Panc1 (cell line): Measurements from ENCODE around the gene ROS1. TPM values are rescaled to one million over a fixed set of nuclear protein-coding genes. Genes with fewer than 3 reads are reported as not detected.

Experiments used
- ATAC-seq: fragments of 200-7000 bp; cut with Tn5 transposase; 2 replicates; pipeline ENCODE4 v1.9.1; 2020; ENCODE audit warnings: mild to moderate bottlenecking, moderate library complexity
- BruUV-seq: library from RNA; stranded (reverse); fragments of 400-500 nt; replicated peaks from 2 replicates; lab custom pipeline; 2021; lab: Mats Ljungman, UMichigan
- CTCF ChIA-PET: fragments of 300-600 bp; sonication (Branson Sonifier 250); formaldehyde crosslinking; loops from one replicate; lab custom pipeline; 2022; ENCODE audit warnings: antibody characterized with exemption; lab: Charles Lee
- POLR2A ChIA-PET: fragments of 300-600 bp; sonication (Branson Sonifier 250); formaldehyde crosslinking; loops from one replicate; lab custom pipeline; 2022; ENCODE audit warnings: antibody characterized with exemption; lab: Charles Lee
- DNase-seq: peaks from one replicate; pipeline ENCODE4 v3.0.0-alpha.2; 2010; ENCODE audit warnings: low read depth, low spot score
- H3K27ac ChIP-seq: 2 replicates; pipeline ENCODE4 v1.5.1; 2011; ENCODE audit warnings: mild to moderate bottlenecking, low read length, inconsistent platforms
- H3K27me3 ChIP-seq: fragments of 200-500 bp; sonication (Bioruptor generic); 2 replicates; pipeline ENCODE4 v1.6.0; 2014; ENCODE audit warnings: low read length, inconsistent platforms; ENCODE audit not compliant: control insufficient read depth, insufficient read depth
- H3K36me3 ChIP-seq: fragments of 200-500 bp; sonication (Bioruptor generic); 2 replicates; pipeline ENCODE4 v1.5.1; 2014; ENCODE audit warnings: inconsistent platforms, mild to moderate bottlenecking, low read length, moderate library complexity; ENCODE audit not compliant: control insufficient read depth, insufficient read depth
- H3K4me1 ChIP-seq: 2 replicates; pipeline ENCODE4 v1.5.1; 2011; ENCODE audit warnings: inconsistent platforms, mild to moderate bottlenecking, low read length, moderate library complexity; ENCODE audit not compliant: control insufficient read depth, insufficient read depth
- H3K4me3 ChIP-seq, 2 experiments: 2 replicates each; pipeline ENCODE4 v1.5.1; 2011 to 2012; ENCODE audit warnings: low read depth in 2 of 2, low read length in 2 of 2, mild to moderate bottlenecking in 2 of 2, inconsistent platforms in 1 of 2, moderate library complexity in 1 of 2
- H3K9me3 ChIP-seq: fragments of 200-500 bp; sonication (Bioruptor generic); 2 replicates; pipeline ENCODE4 v1.5.1; 2014; ENCODE audit warnings: low read depth, mild to moderate bottlenecking, inconsistent platforms, low read length, moderate library complexity; ENCODE audit not compliant: control insufficient read depth, insufficient read depth
- CTCF ChIP-seq: fragments of 450-650 bp; IDR thresholded peaks from 2 replicates; pipeline ENCODE4 v1.5.1; 2017; ENCODE audit warnings: mild to moderate bottlenecking
- POLR2AphosphoS5 ChIP-seq: IDR thresholded peaks from 2 replicates; pipeline ENCODE4 v1.6.1; 2012; ENCODE audit warnings: mild to moderate bottlenecking, low read depth, low read length, moderate library complexity
- REST ChIP-seq, 2 experiments: IDR thresholded peaks; 2 replicates each; pipeline ENCODE4 v1.6.1; 2011 to 2012; ENCODE audit warnings: low read depth in 2 of 2, control low read depth in 1 of 2, low read length in 1 of 2, mild to moderate bottlenecking in 1 of 2, moderate library complexity in 1 of 2; ENCODE audit not compliant: insufficient read depth in 1 of 2
- SIN3A ChIP-seq: IDR thresholded peaks from 2 replicates; pipeline ENCODE4 v1.6.1; 2012; ENCODE audit warnings: low read depth, mild to moderate bottlenecking, low read length, moderate library complexity, borderline replicate concordance; ENCODE audit not compliant: insufficient read depth
- TCF7L2 ChIP-seq: IDR thresholded peaks from 2 replicates; pipeline ENCODE4 v1.6.1; 2011; ENCODE audit warnings: mild to moderate bottlenecking, low read depth, low read length, inconsistent platforms
- in situ Hi-C: cut with HindIII; loops from 2 replicates; pipeline ENCODE4 v1.10.0; 2016; ENCODE audit warnings: low sequenced_read_pairs, low pct_unique_long_range_greater_than_20kb
- intact Hi-C: fragments of 100-400 bp; cut with micrococcal nuclease; formaldehyde crosslinking; loops from one replicate; pipeline ENCODE4 v1.10.0; 2022; ENCODE audit not compliant: unreplicated experiment
- total RNA-seq: library from RNA; stranded (reverse); gene quantifications from one replicate; pipeline ENCODE4 v1.2.1, GENCODE V29; 2021; ENCODE audit not compliant: unreplicated experiment

The ROS1 gene
- total RNA-seq, 1 experiment from 2014 or later = 0.10 TPM

- no peak for TF ChIP-seq SIN3A
- TF ChIP-seq TCF7L2 = no peak
- TF ChIP-seq REST (IDR thresholded peaks at IDR 0.05; ENCODE audit: insufficient read depth in 1 of 2, low read depth in 2 of 2, low read length in 1 of 2) = no peak
- no peak for TF ChIP-seq POLR2AphosphoS5
- no peak for TF ChIP-seq CTCF
- DNase-seq (no peak), ATAC-seq (no peak)
- intact Hi-C loops = no loop called here
- no peaks in the 10 kb centered on the region; the same call in 1 of the 2 replicates for H3K27me3 ChIP-seq
- BruUV-seq = no TSS peak
- H3K4me1 ChIP-seq = no peaks in the 10 kb centered on the region
- POLR2A ChIA-PET = no interaction called here
- in situ Hi-C loops = no loop called here
- no peak overlapping the region for H3K27ac ChIP-seq
- H3K36me3 ChIP-seq = no peaks in the 10 kb centered on the region
- CTCF ChIA-PET = no interaction called here
- no peaks in the 10 kb centered on the region for H3K9me3 ChIP-seq
- H3K4me3 ChIP-seq = no peak overlapping the region
These were observed 29.5 kb downstream of the ROS1 start for GRCh38 chr6:117396228-117396627.

GRCh38 chr6:117395164-117395563 is 30.6 kb downstream of the ROS1 start:
- POLR2A ChIA-PET = no interaction called here
- Histone ChIP-seq H3K9me3 (no peaks in the 10 kb centered on the region), H3K36me3 (no peaks in the 10 kb centered on the region), H3K27ac (no peak overlapping the region), H3K4me3 (no peak overlapping the region), H3K4me1 (no peaks in the 10 kb centered on the region), H3K27me3 (no peaks in the 10 kb centered on the region; the same call in 1 of the 2 replicates)
- no peak for ATAC-seq
- intact Hi-C loops = no loop called here
- in situ Hi-C loops = no loop called here
- BruUV-seq = no TSS peak
- CTCF ChIA-PET = no interaction called here
- no peak for TF ChIP-seq CTCF
- no peak for TF ChIP-seq SIN3A
- no peak for TF ChIP-seq POLR2AphosphoS5
- TF ChIP-seq REST (IDR thresholded peaks at IDR 0.05; ENCODE audit: insufficient read depth in 1 of 2, low read depth in 2 of 2, low read length in 1 of 2) = no peak
- no peak for TF ChIP-seq TCF7L2
- DNase-seq = no peak
